ENCODE measurements around the gene CMTM3.
"Not testable (repeated sequence)": the region's sequence is repeated elsewhere in the genome, so short reads cannot be mapped to it uniquely, and the experiment has no call there.

Gene CMTM3

DNA sequence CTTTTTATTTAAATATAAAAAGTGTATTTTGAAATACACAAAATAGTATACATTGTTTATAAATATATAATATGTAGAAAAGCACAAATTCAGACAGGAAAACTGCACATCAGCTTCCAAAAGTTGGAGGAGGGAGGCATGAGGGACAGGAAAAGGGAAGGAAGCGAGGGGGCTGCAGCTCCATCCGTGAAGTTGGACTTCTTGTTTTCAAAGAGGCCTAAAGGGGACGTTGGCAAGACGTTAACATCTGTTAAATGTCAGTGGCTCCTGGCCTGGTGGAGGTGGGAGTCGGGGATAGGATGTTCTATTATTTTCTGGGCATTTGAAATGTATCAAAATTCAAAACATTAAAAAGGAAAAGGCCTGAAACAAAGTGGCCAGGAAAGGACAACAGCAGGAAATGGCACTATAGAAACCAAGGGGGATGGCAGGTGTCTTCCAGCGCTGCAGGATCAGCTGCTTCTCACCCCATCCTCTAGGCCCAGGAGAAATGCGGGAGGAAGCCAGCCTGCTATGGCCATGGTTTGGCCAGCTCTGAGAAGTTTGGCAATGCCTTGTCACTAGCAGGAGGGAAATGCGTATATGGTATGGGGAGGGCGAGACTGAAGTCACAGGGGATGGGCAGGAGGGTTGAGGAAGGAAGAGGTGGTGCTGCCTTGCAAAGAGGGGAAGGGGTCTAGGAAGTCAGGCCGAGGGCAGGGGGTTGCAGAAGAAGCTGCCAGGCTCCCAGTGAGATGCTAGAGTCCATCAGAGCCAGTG lies 18.8 kb upstream of the CMTM3 start:
- no peak for DNase-seq

DNA sequence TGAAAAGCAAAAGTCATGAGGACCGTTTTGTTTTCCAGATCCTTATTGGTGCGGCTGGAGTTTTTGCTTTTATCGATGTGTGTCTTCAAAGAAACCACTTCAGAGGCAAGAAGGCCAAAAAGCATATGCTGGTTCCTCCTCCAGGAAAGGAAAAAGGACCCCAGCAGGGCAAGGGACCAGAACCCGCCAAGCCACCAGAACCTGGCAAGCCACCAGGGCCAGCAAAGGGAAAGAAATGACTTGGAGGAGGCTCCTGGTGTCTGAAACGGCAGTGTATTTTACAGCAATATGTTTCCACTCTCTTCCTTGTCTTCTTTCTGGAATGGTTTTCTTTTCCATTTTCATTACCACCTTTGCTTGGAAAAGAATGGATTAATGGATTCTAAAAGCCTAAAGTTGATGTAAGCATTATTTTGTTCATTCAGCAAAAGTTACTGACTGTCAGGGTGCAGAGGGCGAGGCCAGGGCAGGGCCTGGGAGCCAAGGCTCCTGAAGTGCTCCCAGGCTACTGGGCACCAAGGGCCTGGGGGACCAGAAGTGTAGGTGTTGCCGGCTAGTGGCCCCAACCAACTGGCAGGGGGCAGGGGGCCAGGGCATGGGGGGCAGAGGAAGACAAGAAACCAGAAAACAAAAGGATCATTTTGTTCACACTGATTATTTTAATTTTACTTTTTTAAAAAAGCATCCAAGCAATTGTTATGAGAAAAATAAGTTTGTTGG lies 16.5 kb upstream of the CMTM3 start:
- no peak for DNase-seq

GRCh38 chr16:66588981-66589713 lies 15.4 kb upstream of the CMTM3 start:
- DNase-seq, result no peak

GRCh38 chr16:66590322-66590721 lies 14.2 kb upstream of the CMTM3 start:
- DNase-seq, result no peak

DNA sequence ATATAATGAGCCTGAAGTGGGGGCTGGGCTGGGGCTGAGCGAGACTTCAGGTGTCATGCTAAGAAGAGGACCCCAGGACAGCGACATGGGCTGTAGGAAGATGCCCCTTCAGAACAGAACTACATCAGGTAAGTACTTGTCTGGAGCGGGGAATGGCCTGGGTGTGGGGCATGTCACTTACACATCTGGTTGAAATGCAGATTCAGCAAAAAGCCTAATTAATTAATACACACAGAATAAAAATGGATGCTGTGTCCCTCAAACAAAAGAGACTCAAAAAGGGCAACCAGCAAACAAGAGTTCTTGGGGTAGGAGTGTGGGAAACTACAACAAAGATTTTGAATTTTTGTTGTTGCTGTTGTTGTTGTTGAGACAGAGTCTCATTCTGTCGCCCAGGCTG lies 13.5 kb upstream of the CMTM3 start:
- DNase-seq, result no peak

- no peak for DNase-seq
These were observed 12.3 kb upstream of the CMTM3 start for GRCh38 chr16:66592241-66592640.

- DNase-seq, result no peak
These were observed 11.7 kb upstream of the CMTM3 start for GRCh38 chr16:66592814-66593213.

- DNase-seq, result no peak
These were observed 9.8 kb upstream of the CMTM3 start for GRCh38 chr16:66594739-66595138.

- not testable (repeated sequence) for DNase-seq
These were observed 7.9 kb upstream of the CMTM3 start for GRCh38 chr16:66596559-66596958.

DNA sequence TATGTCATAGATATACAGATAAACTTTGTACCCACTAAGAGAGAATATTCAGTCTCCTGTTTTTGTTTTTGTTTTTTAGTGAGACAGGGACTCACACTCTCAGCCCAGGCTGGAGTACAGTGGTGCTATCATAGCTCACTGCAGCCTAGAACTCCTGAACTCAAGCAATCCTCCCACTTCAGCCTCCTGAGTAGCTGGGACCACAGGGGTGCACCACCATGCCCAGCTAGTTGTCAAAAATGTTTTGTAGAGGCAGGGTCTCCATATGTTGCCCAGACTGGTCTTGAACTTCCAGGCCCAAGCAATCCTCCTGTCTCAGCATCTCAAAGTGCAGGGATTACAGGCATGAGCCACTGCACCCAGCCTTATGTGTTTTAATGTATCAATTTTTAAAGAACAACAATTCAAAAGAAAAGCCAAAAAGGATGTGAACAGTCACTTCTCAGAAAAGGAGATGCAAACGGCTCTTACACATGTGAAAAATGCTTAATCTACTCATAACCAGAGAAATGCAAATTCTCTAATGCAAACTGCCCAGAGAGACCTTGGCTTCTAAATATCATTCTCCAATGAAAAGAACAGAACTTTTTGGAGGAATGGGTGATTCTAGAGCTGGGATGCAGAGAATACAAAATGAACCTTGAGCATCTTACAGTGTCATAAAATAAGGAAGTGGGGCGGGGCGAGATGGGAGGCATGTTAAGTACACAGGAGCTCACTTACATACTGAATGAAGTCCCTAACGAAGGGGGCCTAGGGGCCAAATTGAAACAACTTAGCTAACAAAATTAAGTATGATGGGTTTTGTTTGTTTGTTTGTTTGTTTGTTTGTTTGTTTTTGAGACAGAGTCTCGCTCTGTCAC lies 7.3 kb upstream of the CMTM3 start:
- DNase-seq, result no peak

- no peak for DNase-seq
These were observed 6.4 kb upstream of the CMTM3 start for GRCh38 chr16:66598111-66598510.

- DNase-seq, result no peak
These were observed 4.8 kb upstream of the CMTM3 start for GRCh38 chr16:66599726-66600125.

GRCh38 chr16:66600477-66600876 lies 4.0 kb upstream of the CMTM3 start:
- no peak for DNase-seq

GRCh38 chr16:66601471-66601870 lies 3.0 kb upstream of the CMTM3 start:
- no peak for DNase-seq

DNA sequence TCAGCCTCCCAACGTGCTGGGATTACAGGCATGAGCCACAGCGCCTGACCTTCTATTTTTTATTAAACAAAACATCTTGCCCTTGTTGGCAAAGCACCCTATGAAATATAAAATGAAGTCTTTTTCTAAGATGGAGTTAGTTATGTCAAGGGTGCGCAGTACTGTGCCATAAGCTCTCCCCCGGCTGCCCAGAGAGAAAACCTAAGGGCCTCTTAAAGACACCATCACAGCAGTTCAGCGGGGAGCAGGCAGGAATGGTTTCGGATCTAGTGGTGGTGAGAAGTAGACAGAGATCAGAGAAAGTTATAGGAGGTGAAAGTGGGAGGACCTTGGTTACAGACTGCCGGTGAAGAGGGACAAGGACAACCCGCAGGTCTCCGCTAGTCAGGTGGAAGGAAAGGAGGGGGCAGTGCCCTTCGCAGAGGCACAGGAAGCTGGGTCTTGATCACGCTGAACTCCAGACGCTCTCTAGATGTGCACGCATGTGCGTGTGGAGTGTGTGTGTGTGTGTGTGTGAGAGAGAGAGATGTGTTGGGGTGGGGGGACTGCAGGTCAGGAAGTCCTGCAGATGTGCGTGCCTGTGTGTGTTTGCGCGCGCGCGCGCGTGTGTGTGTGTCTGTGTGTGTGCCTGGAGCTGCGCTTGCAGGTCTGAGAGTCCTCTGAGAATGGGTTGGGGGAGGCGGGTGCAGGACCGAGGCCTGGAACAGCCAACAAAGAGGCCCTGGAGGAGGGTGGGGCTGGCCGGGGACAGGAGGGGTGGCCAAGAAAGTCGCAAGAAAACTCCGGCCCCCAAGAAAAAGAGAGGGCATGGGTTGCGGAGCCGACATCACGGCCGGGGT lies 748 bp upstream of the CMTM3 start:
- DNase-seq, result no peak

GRCh38 chr16:66605177-66605978 lies 874 bp downstream of the CMTM3 start:
- DNase-seq, result no peak

DNA sequence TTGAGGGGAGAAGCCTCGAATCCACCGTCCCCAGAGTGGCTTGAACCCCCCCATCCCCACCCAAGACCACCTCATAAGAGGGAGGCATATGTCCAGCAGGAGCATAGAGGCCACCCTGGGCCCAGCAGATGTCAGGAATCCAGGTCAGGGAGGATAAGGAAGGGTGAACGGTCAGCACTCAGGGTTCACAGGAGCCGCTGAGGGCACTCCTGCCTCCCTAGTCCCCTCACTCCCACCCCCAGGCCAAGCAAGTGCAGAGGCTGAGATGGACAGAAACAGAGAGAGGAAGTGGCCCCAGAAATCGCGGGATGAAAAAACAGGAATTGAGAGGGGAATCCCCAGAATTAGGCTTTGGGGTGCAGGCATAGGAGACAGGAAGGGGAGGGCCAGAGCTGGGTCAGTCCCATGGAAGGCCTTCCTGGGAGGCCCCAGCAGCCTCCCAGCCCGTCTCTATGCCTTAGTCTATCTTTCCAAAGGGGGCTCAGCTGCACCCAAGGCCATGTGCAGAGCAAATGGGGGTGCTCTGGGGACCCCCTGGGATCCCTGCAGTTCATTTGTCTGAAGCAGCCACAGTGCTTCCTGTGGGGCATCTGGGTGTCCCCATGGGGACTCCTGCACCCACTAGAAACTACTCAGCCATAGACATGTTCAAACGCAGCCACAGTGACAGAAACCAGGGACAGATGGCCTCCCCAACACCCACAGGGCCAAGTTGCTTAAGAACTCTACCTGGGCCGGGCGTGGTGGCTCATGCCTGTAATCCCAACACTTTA lies 1.7 kb downstream of the CMTM3 start:
- no peak for DNase-seq

- DNase-seq, result peak; percentile 5
These were observed 4.0 kb downstream of the CMTM3 start for GRCh38 chr16:66608241-66609138.

- DNase-seq, result no peak
These were observed 4.6 kb downstream of the CMTM3 start for GRCh38 chr16:66609139-66609510.

All from NCI-H2029 treated with DMSO at 0.1 percent for 48 hours (cell line).